GM10266 (cell line): ENCODE data around the gene PRKCZ.

Experiments used
- DNase-seq: peaks from one replicate; pipeline ENCODE4 v3.0.0; 2012; ENCODE audit errors: extremely low spot score
- TF ChIP-seq, protein P1 (sequence below): IDR thresholded peaks from 2 replicates; pipeline ENCODE4 v1.5.1; 2012; ENCODE audit warnings: mild to moderate bottlenecking, low read depth; ENCODE audit not compliant: control insufficient read depth, insufficient read depth; ENCODE audit errors: missing control alignments

Gene PRKCZ

DNA sequence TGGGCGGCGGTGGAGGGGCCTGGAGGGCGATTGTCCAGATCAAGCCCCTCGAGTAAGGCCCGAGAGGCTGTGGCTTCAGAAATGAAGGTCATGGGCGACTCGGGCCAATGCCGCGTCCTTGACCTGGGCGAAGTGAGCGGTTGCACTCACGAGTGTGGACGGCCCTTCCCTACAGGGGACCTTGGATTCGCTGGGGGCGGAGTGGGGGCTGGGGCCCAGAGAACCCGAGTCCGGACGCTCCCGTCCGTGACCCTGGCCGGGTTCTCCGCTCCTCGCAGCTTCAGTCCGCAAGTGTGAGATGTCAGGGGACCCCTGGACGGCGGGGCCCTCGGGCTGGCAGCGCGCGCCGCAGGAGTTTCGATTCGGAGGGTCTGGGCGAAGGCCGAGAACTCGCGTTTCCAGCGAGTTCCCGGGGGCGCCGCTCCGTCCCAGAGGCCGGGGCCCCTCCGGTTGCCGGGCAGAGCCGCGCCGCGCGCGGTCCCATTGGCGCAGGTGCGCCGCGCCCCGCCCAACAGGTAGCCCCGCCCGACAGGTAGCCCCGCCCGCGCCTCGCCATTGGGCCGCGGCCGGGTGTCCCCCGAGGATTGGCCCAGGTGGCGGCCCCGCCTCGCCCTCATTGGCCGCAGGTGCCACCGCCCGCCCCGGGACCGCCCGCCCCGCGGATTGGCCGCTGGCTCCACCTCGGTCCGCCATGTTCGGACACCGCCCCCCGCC lies at the start of gene PRKCZ:
PRKCZ (plus strand) TSS at position 694 of the 714 bp plus-strand sequence. CDS start 220 bp downstream, outside the sequence.
- peak; percentile 85 for DNase-seq
- TF ChIP-seq, protein P1, sequence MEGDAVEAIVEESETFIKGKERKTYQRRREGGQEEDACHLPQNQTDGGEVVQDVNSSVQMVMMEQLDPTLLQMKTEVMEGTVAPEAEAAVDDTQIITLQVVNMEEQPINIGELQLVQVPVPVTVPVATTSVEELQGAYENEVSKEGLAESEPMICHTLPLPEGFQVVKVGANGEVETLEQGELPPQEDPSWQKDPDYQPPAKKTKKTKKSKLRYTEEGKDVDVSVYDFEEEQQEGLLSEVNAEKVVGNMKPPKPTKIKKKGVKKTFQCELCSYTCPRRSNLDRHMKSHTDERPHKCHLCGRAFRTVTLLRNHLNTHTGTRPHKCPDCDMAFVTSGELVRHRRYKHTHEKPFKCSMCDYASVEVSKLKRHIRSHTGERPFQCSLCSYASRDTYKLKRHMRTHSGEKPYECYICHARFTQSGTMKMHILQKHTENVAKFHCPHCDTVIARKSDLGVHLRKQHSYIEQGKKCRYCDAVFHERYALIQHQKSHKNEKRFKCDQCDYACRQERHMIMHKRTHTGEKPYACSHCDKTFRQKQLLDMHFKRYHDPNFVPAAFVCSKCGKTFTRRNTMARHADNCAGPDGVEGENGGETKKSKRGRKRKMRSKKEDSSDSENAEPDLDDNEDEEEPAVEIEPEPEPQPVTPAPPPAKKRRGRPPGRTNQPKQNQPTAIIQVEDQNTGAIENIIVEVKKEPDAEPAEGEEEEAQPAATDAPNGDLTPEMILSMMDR, result no peak

DNA sequence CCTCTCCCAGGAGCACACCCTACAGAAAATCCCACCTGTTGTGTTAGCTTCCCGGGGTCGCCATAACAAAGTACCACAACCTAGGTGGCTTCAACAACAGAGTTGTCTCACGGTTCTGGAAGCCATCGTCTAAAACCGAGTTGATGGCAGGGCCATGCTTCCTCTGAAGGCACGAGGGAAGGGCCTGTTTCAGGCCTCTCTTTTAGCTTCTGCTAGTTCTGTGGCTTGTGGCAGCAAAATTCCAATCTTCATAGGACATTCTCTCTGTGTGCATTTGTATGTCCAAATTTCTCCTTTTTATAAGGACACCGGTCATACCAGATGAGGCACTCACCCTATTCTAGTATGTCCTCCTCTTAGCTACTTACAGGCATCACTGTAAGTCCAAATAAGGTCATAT lies 49.8 kb upstream of the PRKCZ start:
- DNase-seq, result no peak
- TF ChIP-seq, protein P1, result no peak

DNA sequence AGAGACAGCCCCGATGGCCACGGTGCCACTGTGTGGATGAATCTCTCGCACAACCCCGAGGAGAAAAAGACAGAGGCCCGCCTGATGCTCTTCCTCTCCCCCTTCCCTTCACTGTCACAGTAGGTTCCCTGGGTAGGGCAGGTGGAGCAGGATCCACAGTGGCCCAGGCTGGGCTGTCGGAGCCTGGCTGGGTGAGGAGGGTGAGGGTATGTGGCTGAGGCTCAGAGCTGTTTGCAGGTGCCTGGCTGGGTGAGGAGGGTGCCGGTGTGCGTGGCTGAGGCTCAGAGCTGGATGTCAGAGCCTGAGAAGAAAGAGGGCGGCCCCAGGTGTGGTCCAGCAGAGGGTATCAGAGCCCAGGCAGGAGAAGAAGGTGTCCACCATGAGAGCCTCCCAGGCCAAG lies 49.4 kb upstream of the PRKCZ start:
- no peak for DNase-seq
- TF ChIP-seq, protein P1, result no peak

DNA sequence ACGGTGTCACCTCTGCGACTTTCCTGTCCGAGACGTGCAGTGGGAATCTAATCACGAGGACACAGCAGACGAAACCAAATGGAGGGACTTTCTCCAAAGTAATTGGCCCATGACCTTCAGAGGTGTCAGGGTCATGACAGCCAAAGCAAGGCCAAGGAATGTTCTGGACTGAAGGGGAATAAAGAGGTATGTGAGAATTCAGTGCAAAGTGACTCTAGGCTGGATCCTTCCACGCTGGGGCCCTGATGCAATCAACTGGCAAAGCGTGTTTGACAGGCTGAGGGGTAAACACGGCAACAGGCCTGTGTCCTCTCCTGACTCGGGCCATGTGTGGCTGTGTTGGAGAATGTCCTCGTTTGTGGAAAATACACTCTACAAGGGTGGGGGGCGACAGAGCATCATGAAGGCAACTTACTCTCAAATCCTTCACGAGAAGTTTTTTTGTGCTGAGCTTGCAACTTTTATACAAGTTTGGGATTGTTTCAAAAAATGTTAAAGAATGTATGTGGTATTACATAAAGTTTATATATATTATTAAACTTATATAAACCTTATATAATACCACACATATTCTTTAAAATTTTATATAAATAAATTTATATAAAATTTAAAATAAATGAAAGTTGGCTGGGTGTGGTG lies 48.3 kb upstream of the PRKCZ start:
- no peak for DNase-seq
- TF ChIP-seq, protein P1, result no peak

DNA sequence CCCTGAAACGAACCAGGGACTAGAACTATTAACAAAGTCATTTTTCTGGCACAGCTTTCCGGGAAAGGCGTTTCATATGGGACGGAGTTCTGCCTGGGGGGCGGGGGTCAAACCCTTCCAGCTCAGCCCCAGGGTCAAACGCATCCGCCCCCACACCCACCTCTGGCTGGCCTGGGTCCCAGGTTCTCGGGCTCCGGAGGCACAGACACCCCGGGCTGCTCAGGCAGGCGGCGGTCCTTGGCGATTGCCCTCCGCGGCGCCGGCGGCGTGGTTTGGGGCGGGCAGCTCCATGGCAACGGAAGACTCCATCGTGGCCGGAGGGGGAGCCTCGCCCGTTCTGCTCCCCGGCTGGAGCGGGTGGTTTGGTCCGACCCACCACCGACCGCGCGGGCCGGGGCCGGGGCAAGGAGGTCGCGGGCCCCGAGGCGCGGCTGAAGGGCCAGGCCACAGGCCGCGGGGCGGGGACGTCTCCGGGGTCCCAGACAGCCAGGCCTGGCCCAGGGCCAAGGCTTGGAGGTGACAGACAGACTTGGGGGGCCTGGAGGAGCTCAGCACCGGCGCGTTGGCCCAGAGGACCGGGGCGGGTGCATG lies 46.6 kb upstream of the PRKCZ start, which contains the start of gene CFAP74:
CFAP74 (minus strand) TSS at position 246 of the 591 bp plus-strand sequence. CDS start 12,830 bp downstream, outside the sequence.
- DNase-seq, result no peak
- TF ChIP-seq, protein P1, result no peak

DNA sequence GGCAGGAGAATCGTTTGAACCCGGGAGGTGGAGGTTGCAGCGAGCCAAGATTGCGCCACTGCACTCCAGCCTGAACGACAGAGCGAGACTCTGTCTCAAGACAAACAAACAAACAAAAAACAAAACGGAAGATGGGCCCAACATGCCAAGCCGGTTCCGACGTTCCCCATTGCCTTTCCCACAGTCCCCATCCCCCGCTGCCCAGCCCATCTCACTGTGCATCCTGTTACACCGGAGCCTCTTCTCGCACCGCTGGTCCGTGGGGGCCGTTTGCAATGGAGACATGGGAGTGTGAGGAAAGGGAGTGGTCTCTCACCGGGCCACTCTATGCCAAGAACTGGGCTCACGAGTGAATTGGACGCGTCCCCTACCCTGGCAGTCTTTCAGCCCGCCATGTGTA lies 45.4 kb upstream of the PRKCZ start:
- TF ChIP-seq, protein P1, result no peak
- no peak for DNase-seq
